GM19193 (cell line): ENCODE measurements around the gene KCNJ1.

ENCODE experiments used
- POLR2A ChIP-seq: IDR thresholded peaks from 4 replicates; pipeline ENCODE4 v1.6.1; 2011; ENCODE audit not compliant: insufficient read depth, insufficient read length; ENCODE audit errors: extremely low read depth

KCNJ1 gene

DNA sequence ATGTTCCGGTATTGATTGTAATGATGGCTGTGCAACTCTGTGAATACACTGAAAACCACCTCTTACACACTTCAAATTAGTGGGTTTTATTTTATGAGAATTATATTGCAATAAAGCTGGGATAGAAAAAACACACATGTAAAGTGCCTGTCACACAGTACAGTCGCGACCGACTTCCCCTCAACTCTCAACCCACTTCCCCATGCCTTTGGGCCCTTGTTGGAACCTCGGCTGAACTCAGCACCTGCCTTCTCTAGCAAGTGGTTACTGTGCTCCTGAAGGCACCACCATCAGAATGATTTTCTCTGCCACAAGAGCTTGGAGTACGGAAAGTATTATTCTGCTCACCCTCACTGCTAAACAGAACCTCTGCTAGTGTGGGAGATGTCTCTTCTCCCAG is 13.5 kb downstream of the KCNJ1 start:
- no peak for TF ChIP-seq POLR2A

GRCh38 chr11:128852327-128853023 is 14.6 kb downstream of the KCNJ1 start:
- TF ChIP-seq POLR2A: no peak

DNA sequence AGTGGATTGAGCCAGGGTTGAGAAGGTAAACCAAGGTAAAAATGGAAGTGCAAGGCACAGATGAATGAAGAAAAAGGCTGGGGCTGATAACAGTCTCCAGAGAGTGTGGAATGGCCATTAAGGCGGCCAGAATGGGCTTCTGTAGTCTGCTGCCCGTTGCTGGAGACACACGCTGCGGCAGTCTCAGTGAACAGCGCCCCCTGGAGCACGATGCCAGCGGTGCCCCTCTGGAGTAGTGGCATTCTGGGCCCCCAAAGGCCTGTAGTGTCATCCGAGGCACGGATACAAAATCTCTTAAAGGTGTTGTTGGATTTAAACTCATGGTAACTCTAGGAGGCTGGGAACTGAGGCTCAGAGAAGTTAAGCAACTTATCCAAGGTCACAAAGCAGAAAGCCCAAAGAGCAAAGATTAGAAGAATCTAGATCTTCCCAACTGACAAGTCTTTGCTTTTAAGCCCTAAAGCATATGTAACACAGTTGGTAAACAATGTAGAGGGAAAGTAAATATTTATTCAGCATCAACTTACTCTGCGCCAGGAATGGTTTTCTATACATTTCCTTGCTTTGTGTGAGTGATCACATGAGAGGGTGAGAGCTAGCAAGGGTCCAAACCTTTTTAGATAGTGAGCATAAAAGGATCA is 18.2 kb downstream of the KCNJ1 start:
- TF ChIP-seq POLR2A: no peak

GRCh38 chr11:128846985-128847384 is 20.1 kb downstream of the KCNJ1 start:
- TF ChIP-seq POLR2A: no peak

DNA sequence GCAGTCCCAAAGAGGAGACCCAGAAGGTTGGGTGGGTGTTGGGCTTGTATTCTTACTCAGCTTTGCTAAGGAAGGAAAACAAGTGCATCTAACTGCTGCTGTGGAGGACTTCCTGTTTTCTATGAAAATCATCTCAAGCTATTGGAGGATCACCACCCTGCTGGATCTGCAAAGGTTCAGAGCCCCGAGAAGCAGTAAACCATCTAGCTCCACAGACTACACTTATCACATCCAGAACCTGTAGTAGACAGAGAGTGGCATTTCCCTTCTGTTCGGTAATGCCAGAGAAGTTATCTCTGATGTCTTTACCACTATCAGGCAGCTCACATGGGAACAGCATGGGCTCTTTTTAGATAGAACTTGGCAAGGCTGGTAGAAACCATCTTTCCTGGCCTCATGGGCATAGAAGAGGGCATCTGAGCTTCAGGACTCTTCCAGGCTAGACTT is 21.7 kb downstream of the KCNJ1 start:
- no peak for TF ChIP-seq POLR2A

- no peak for TF ChIP-seq POLR2A
Observed at GRCh38 chr11:128843198-128843785, 23.8 kb downstream of the KCNJ1 start.

- no peak for TF ChIP-seq POLR2A
Observed at GRCh38 chr11:128841461-128842072, 25.5 kb downstream of the KCNJ1 start.

DNA sequence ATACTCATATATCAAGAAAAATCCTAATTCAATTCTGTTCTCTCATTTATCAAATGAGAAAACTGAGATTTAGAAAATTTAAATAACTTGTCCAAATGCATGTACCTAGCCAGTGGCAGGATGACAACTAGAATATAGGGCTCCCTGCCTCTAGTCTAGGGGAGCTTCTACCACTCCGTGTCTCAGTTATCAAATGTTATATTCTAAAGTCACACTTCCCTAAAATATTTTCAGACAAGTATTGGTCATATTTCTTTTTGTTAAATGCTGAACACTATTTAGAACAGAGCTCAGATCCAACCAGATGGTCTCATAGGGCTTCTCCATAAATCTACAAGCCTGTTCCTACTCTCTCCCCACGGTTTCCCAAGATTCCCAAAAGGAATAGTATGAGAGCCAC is 26.3 kb downstream of the KCNJ1 start:
- no peak for TF ChIP-seq POLR2A

DNA sequence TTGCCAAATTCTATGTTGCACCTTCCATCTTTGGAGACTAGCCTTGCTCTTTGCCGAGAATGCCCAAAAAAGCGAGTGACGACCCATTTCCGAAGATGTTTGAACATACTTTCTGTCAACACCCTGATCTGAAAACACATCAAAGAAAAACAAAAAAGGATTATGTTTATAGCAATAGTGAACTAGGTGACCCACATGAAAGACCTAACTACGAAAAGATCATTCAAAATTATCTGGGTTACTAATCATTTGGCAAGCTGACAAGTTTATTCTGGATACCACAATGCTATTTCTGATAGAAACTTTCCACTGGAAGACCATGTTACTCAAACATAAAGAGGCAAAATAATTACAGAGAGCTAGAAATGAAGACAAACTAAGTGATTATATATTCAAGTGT is 27.0 kb downstream of the KCNJ1 start:
- no peak for TF ChIP-seq POLR2A

DNA sequence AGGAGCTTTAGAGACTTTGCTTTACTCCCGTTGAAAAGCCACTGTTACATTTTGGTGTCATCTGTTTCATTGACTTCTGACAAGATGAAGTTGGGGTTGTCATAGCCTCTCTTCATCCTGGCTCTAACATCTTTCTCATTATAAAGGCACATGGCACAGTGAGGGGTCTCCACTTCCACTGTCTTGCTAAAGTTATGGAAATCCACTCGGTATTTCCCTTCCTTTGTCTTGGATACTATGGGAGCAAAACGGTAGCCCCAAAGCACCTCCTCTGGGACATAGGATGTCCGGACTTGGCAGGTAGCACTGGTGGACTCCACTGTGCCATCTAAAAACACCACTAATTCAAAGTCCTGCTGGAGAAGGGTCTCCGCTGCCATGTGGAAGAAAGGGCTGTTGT is 28.0 kb downstream of the KCNJ1 start:
- no peak for TF ChIP-seq POLR2A

- TF ChIP-seq POLR2A: no peak
Observed at GRCh38 chr11:128837627-128838026, 29.5 kb downstream of the KCNJ1 start.

DNA sequence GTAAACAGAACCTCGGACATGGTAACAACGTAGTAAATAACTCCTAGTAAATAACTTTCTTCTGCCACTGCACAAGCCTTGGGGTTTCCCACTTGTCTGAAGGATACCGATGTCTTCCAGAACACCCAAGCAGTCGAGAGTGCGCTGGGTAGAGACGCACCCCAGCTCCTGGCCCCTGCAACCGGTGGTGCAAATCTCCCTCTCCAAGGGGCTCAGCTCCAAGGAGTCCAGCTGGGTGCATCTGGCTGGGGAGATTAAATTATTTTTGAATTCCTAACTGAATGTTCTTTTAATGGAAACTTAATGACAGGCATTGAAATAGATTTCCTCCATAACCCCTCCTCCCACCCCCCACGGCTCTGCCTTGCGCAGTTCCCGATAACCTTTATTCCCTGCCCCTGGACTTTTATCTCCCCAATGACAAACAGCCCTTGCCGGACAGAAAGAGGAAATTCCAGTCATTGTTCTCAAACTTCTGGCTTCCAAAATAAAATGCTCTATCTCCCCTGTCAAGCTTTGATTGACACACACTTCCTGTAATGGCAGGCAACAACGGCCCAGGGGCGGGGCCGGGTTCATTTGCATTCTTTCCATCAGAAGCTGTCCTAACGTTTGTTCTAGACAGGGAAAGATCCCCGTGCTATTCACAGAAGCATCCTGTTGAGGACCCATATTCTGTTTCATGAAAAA is 31.2 kb downstream of the KCNJ1 start:
- TF ChIP-seq POLR2A: no peak

- no peak for TF ChIP-seq POLR2A
Observed at GRCh38 chr11:128834157-128834556, 32.9 kb downstream of the KCNJ1 start.

- no peak for TF ChIP-seq POLR2A
Observed at GRCh38 chr11:128832121-128832497, 35.0 kb downstream of the KCNJ1 start.

GRCh38 chr11:128831174-128832120 is 35.6 kb downstream of the KCNJ1 start:
- no peak for TF ChIP-seq POLR2A
